Fibroblast of lung (primary cell): ENCODE results near the gene MYO7A.

Experiments
- CTCF ChIP-seq, 2 donors: IDR thresholded peaks in 1 of 2; conservative IDR thresholded peaks in 1 of 2; 1 replicate in 1 of 2; 2 replicates in 1 of 2; pipeline ENCODE4 v1.5.1; 2011 to 2012; ENCODE audit warnings: low read length in 2 of 2, control low read depth in 1 of 2, inconsistent platforms in 1 of 2, low read depth in 1 of 2, mild to moderate bottlenecking in 1 of 2
- EZH2 ChIP-seq: IDR thresholded peaks from 2 replicates; pipeline ENCODE4 v1.5.1; 2012; ENCODE audit warnings: low read length, control low read depth, mild to moderate bottlenecking; ENCODE audit errors: missing control alignments

- TF ChIP-seq EZH2, result no peak
- TF ChIP-seq CTCF (conservative IDR thresholded peaks at IDR 0.05 in 1 of 2, IDR thresholded peaks at IDR 0.05 in 1 of 2; ENCODE audit: low read depth in 1 of 2, low read length in 2 of 2), result no peak
Observed at GRCh38 chr11:77122576-77123212, 5.4 kb upstream of the MYO7A start.
